Caco-2 (cell line): ENCODE data around the gene EVC2. TPM values are rescaled to one million over a fixed set of nuclear protein-coding genes. Genes with fewer than 3 reads are reported as not detected.

ENCODE experiments used
- BruUV-seq: library from RNA; stranded (reverse); fragments of 400-500 nt; replicated peaks from 2 replicates; lab custom pipeline; 2021; lab: Mats Ljungman, UMichigan
- CTCF ChIA-PET: fragments of 300-600 bp; sonication (Branson Sonifier 250); formaldehyde crosslinking; loops from one replicate; lab custom pipeline; 2022; ENCODE audit warnings: antibody characterized with exemption; lab: Charles Lee
- POLR2A ChIA-PET: fragments of 300-600 bp; sonication (Branson Sonifier 250); formaldehyde crosslinking; loops from one replicate; lab custom pipeline; 2022; ENCODE audit warnings: antibody characterized with exemption; lab: Charles Lee
- DNase-seq, 2 experiments: peaks; one replicate each; pipeline versions ENCODE4 v3.0.0 to v3.0.0-alpha.2; 2020 to 2022
- H3K27me3 ChIP-seq: replicated peaks from 2 replicates; pipeline ENCODE4 v1.6.0; 2011; ENCODE audit warnings: low read length; ENCODE audit not compliant: control insufficient read depth, insufficient read depth
- H3K36me3 ChIP-seq: 2 replicates; pipeline ENCODE4 v1.5.1; 2011; ENCODE audit warnings: low read length; ENCODE audit not compliant: control insufficient read depth, insufficient read depth
- H3K4me1 ChIP-seq: fragments of 250-450 bp; sonication (Bioruptor Pico); 2 replicates; pipeline ENCODE4 v1.5.1; 2020; ENCODE audit warnings: mild to moderate bottlenecking
- H3K4me3 ChIP-seq: 2 replicates; pipeline ENCODE4 v1.5.1; 2011; ENCODE audit warnings: low read depth, mild to moderate bottlenecking, control low read depth, low read length
- H3K9me3 ChIP-seq: fragments of 250-450 bp; sonication (Bioruptor Pico); 2 replicates; pipeline ENCODE4 v1.5.1; 2020; ENCODE audit warnings: mild to moderate bottlenecking, moderate library complexity
- H3K27ac Mint-ChIP-seq: one replicate; pipeline ENCODE4 v1.8.0; 2022; ENCODE audit warnings: mixed read lengths; ENCODE audit not compliant: unreplicated experiment
- H3K27me3 Mint-ChIP-seq: one replicate; pipeline ENCODE4 v1.8.0; 2022; ENCODE audit warnings: mixed read lengths; ENCODE audit not compliant: insufficient read depth, unreplicated experiment
- H3K36me3 Mint-ChIP-seq: one replicate; pipeline ENCODE4 v1.8.0; 2022; ENCODE audit warnings: mild to moderate bottlenecking, mixed read lengths; ENCODE audit not compliant: insufficient read depth, unreplicated experiment
- H3K4me1 Mint-ChIP-seq: one replicate; pipeline ENCODE4 v1.8.0; 2022; ENCODE audit warnings: low read depth, mixed read lengths; ENCODE audit not compliant: unreplicated experiment
- H3K4me3 Mint-ChIP-seq: one replicate; pipeline ENCODE4 v1.8.0; 2022; ENCODE audit warnings: mild to moderate bottlenecking, moderate library complexity, mixed read lengths; ENCODE audit not compliant: unreplicated experiment
- H3K9me3 Mint-ChIP-seq: one replicate; pipeline ENCODE4 v1.8.0; 2022; ENCODE audit warnings: mixed read lengths; ENCODE audit not compliant: unreplicated experiment
- CTCF ChIP-seq, 2 experiments: fragments of 200-600 bp in 1 of 2; IDR thresholded peaks; 1 replicate in 1 of 2; 2 replicates in 1 of 2; pipeline versions ENCODE4 v1.5.1 to v1.8.0; 2011 to 2022; ENCODE audit warnings: antibody characterized with exemption in 1 of 2, control low read depth in 1 of 2, inconsistent platforms in 1 of 2, low read depth in 1 of 2, low read length in 1 of 2, mild to moderate bottlenecking in 1 of 2, moderate library complexity in 1 of 2; ENCODE audit not compliant: insufficient read depth in 1 of 2, severe bottlenecking in 1 of 2, unreplicated experiment in 1 of 2
- intact Hi-C: fragments of 100-400 bp; cut with micrococcal nuclease; formaldehyde crosslinking; loops from one replicate; pipeline ENCODE4 v1.10.0; 2022; ENCODE audit not compliant: unreplicated experiment
- total RNA-seq: library from RNA; stranded (reverse); gene quantifications from 2 replicates; pipeline ENCODE4 v1.2.3, GENCODE V29; 2022

EVC2 gene
- total RNA-seq, 1 experiment from 2014 or later = not detected

- no peak for DNase-seq
- ChIA-PET CTCF (no interaction called here), POLR2A (no interaction called here)
- Histone ChIP-seq H3K4me3 (no peak overlapping the region), H3K4me1 (no peaks in the 10 kb centered on the region), H3K36me3 (no peaks in the 10 kb centered on the region), H3K27me3 (no peaks in the 10 kb centered on the region), H3K9me3 (no peaks in the 10 kb centered on the region)
- no peak for TF ChIP-seq CTCF (IDR thresholded peaks at IDR 0.05; ENCODE audit: insufficient read depth in 1 of 2, low read depth in 1 of 2, low read length in 1 of 2, severe bottlenecking in 1 of 2, unreplicated experiment in 1 of 2)
- H3K4me1 Mint-ChIP-seq = no peaks in the 10 kb centered on the region
- peaks cover 10% of the 10 kb centered on the region for H3K27me3 Mint-ChIP-seq
- no peaks in the 10 kb centered on the region for H3K36me3 Mint-ChIP-seq
- peaks cover 9% of the 10 kb centered on the region for H3K9me3 Mint-ChIP-seq
- intact Hi-C loops = no loop called here
- BruUV-seq = no TSS peak
- H3K27ac Mint-ChIP-seq = no peak overlapping the region
- no peak overlapping the region for H3K4me3 Mint-ChIP-seq
Measured at GRCh38 chr4:5541169-5541568, 167.2 kb downstream of the EVC2 start.

- BruUV-seq = no TSS peak
- DNase-seq = no peak
- Mint-ChIP-seq H3K9me3 (peaks cover 9% of the 10 kb centered on the region), H3K4me3 (no peak overlapping the region), H3K27ac (no peak overlapping the region), H3K36me3 (no peaks in the 10 kb centered on the region), H3K27me3 (peaks cover 10% of the 10 kb centered on the region), H3K4me1 (no peaks in the 10 kb centered on the region)
- Histone ChIP-seq H3K4me1 (no peaks in the 10 kb centered on the region), H3K36me3 (no peaks in the 10 kb centered on the region), H3K27me3 (no peaks in the 10 kb centered on the region), H3K4me3 (no peak overlapping the region), H3K9me3 (no peaks in the 10 kb centered on the region)
- ChIA-PET CTCF (no interaction called here), POLR2A (no interaction called here)
- intact Hi-C loops = no loop called here
- no peak for TF ChIP-seq CTCF (IDR thresholded peaks at IDR 0.05; ENCODE audit: insufficient read depth in 1 of 2, low read depth in 1 of 2, low read length in 1 of 2, severe bottlenecking in 1 of 2, unreplicated experiment in 1 of 2)
Measured at GRCh38 chr4:5539584-5539983, 168.8 kb downstream of the EVC2 start.

GRCh38 chr4:5532100-5532499, 176.3 kb downstream of the EVC2 start:
- no peaks in the 10 kb centered on the region for H3K36me3 Mint-ChIP-seq
- ChIA-PET POLR2A (no interaction called here), CTCF (no interaction called here)
- H3K27ac Mint-ChIP-seq = no peak overlapping the region
- no peaks in the 10 kb centered on the region for H3K27me3 Mint-ChIP-seq
- intact Hi-C loops = no loop called here
- H3K4me1 Mint-ChIP-seq = no peaks in the 10 kb centered on the region
- no peaks in the 10 kb centered on the region for H3K36me3 ChIP-seq
- H3K4me3 ChIP-seq = no peak overlapping the region
- H3K4me1 ChIP-seq = no peaks in the 10 kb centered on the region
- peaks cover 33% of the 10 kb centered on the region for H3K9me3 Mint-ChIP-seq
- DNase-seq = no peak
- H3K4me3 Mint-ChIP-seq = no peak overlapping the region
- H3K9me3 ChIP-seq = no peaks in the 10 kb centered on the region
- BruUV-seq = no TSS peak
- no peak for TF ChIP-seq CTCF (IDR thresholded peaks at IDR 0.05; ENCODE audit: insufficient read depth in 1 of 2, low read depth in 1 of 2, low read length in 1 of 2, severe bottlenecking in 1 of 2, unreplicated experiment in 1 of 2)
- H3K27me3 ChIP-seq = no peaks in the 10 kb centered on the region
